ENCODE data around the gene ARMC12. TPM values are rescaled to one million over a fixed set of nuclear protein-coding genes. Genes with fewer than 3 reads are reported as not detected.
A peak's percentile ranks its signal among the peaks of the same experiment; 100 is the strongest.

Gene ARMC12
- total and polyA plus RNA-seq, 10 of the 15 experiments (the other 5 are each of a cell fraction or from before 2014, with no cell fraction given), result 0.10 to 1.6 (median 0.62) TPM

DNA sequence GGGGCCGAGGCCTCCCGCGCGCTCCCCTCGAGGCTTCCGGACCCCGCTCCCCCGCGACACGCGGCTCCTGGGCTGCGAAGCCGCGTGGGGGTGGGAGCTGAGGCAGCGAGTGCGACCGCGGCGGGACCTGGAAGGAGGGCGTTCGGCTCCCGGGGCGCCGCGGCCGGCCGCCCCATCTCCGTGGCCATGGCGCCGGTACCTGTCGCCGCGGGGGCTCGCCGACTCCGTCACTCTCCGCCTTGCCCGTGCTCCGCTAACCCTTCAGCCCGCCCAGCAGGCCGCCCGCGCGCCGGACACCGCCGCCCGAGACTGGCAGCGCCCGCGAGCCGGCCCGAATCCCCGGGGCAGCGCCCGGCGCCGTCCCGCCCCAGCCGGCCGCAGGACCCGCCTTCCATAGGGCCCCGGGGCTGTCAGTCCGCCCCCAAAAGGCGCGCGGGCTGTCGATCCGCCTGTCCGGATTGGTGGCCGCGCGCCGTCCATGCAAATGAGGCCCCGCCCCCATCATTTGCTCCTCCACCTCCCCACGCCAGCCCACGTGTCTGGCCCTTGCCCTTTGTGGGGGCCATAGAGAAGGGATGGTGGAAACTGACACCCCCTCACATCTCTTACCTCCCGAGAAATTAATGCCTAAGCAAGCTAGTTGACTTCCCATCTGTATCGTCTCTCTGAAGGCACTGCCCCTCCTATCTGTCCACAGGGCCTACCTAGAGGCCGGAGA is 48.1 kb upstream of the ARMC12 start, which contains the start of gene FKBP5 (continued):
- TF ChIP-seq, protein P1, sequence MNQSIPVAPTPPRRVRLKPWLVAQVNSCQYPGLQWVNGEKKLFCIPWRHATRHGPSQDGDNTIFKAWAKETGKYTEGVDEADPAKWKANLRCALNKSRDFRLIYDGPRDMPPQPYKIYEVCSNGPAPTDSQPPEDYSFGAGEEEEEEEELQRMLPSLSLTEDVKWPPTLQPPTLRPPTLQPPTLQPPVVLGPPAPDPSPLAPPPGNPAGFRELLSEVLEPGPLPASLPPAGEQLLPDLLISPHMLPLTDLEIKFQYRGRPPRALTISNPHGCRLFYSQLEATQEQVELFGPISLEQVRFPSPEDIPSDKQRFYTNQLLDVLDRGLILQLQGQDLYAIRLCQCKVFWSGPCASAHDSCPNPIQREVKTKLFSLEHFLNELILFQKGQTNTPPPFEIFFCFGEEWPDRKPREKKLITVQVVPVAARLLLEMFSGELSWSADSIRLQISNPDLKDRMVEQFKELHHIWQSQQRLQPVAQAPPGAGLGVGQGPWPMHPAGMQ (IDR thresholded peaks at IDR 0.05; ENCODE audit: borderline replicate concordance), result no peak
- TF ChIP-seq CBFB (IDR thresholded peaks at IDR 0.05; ENCODE audit: low read depth) (no peak), NFYB (IDR thresholded peaks at IDR 0.05; ENCODE audit: insufficient read depth, low read depth, low read length) (peak; percentile 91), EZH2 (IDR thresholded peaks at IDR 0.05; ENCODE audit: borderline replicate concordance, control insufficient read depth, low read depth, low read length) (no peak), TCF12 (IDR thresholded peaks at IDR 0.05; ENCODE audit: low read depth, low read length) (no peak), EED (IDR thresholded peaks at IDR 0.05; ENCODE audit: low read depth) (no peak), ZZZ3 (IDR thresholded peaks at IDR 0.05; ENCODE audit: control insufficient read depth, insufficient read length, low read depth) (no peak), PAX5 (IDR thresholded peaks at IDR 0.05; ENCODE audit: borderline replicate concordance, low read depth, low read length) (no peak), ZNF622 (IDR thresholded peaks at IDR 0.05) (no peak), ETV6 (conservative IDR thresholded peaks at IDR 0.05 in 1 of 2, IDR thresholded peaks at IDR 0.05 in 1 of 2; ENCODE audit: borderline replicate concordance in 1 of 2, low read depth in 1 of 2) (no peak), ZNF384 (IDR thresholded peaks at IDR 0.05; ENCODE audit: borderline replicate concordance, low read depth, low read length) (no peak), TCF7 (IDR thresholded peaks at IDR 0.05; ENCODE audit: borderline replicate concordance) (no peak)
- TF ChIP-seq, protein P2, sequence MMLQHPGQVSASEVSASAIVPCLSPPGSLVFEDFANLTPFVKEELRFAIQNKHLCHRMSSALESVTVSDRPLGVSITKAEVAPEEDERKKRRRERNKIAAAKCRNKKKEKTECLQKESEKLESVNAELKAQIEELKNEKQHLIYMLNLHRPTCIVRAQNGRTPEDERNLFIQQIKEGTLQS (IDR thresholded peaks at IDR 0.05; ENCODE audit: borderline replicate concordance, extremely low read depth, low read depth, low read length), result no peak
- TF ChIP-seq, protein P3, sequence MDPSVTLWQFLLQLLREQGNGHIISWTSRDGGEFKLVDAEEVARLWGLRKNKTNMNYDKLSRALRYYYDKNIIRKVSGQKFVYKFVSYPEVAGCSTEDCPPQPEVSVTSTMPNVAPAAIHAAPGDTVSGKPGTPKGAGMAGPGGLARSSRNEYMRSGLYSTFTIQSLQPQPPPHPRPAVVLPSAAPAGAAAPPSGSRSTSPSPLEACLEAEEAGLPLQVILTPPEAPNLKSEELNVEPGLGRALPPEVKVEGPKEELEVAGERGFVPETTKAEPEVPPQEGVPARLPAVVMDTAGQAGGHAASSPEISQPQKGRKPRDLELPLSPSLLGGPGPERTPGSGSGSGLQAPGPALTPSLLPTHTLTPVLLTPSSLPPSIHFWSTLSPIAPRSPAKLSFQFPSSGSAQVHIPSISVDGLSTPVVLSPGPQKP (IDR thresholded peaks at IDR 0.05; ENCODE audit: low read depth, low read length), result no peak
- TF ChIP-seq, protein P4, sequence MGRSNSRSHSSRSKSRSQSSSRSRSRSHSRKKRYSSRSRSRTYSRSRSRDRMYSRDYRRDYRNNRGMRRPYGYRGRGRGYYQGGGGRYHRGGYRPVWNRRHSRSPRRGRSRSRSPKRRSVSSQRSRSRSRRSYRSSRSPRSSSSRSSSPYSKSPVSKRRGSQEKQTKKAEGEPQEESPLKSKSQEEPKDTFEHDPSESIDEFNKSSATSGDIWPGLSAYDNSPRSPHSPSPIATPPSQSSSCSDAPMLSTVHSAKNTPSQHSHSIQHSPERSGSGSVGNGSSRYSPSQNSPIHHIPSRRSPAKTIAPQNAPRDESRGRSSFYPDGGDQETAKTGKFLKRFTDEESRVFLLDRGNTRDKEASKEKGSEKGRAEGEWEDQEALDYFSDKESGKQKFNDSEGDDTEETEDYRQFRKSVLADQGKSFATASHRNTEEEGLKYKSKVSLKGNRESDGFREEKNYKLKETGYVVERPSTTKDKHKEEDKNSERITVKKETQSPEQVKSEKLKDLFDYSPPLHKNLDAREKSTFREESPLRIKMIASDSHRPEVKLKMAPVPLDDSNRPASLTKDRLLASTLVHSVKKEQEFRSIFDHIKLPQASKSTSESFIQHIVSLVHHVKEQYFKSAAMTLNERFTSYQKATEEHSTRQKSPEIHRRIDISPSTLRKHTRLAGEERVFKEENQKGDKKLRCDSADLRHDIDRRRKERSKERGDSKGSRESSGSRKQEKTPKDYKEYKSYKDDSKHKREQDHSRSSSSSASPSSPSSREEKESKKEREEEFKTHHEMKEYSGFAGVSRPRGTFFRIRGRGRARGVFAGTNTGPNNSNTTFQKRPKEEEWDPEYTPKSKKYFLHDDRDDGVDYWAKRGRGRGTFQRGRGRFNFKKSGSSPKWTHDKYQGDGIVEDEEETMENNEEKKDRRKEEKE (IDR thresholded peaks at IDR 0.05), result no peak
- TF ChIP-seq, protein P5, sequence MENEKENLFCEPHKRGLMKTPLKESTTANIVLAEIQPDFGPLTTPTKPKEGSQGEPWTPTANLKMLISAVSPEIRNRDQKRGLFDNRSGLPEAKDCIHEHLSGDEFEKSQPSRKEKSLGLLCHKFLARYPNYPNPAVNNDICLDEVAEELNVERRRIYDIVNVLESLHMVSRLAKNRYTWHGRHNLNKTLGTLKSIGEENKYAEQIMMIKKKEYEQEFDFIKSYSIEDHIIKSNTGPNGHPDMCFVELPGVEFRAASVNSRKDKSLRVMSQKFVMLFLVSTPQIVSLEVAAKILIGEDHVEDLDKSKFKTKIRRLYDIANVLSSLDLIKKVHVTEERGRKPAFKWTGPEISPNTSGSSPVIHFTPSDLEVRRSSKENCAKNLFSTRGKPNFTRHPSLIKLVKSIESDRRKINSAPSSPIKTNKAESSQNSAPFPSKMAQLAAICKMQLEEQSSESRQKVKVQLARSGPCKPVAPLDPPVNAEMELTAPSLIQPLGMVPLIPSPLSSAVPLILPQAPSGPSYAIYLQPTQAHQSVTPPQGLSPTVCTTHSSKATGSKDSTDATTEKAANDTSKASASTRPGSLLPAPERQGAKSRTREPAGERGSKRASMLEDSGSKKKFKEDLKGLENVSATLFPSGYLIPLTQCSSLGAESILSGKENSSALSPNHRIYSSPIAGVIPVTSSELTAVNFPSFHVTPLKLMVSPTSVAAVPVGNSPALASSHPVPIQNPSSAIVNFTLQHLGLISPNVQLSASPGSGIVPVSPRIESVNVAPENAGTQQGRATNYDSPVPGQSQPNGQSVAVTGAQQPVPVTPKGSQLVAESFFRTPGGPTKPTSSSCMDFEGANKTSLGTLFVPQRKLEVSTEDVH (IDR thresholded peaks at IDR 0.05; ENCODE audit: low read depth, partially characterized antibody), result no peak
- TF ChIP-seq, protein P6, sequence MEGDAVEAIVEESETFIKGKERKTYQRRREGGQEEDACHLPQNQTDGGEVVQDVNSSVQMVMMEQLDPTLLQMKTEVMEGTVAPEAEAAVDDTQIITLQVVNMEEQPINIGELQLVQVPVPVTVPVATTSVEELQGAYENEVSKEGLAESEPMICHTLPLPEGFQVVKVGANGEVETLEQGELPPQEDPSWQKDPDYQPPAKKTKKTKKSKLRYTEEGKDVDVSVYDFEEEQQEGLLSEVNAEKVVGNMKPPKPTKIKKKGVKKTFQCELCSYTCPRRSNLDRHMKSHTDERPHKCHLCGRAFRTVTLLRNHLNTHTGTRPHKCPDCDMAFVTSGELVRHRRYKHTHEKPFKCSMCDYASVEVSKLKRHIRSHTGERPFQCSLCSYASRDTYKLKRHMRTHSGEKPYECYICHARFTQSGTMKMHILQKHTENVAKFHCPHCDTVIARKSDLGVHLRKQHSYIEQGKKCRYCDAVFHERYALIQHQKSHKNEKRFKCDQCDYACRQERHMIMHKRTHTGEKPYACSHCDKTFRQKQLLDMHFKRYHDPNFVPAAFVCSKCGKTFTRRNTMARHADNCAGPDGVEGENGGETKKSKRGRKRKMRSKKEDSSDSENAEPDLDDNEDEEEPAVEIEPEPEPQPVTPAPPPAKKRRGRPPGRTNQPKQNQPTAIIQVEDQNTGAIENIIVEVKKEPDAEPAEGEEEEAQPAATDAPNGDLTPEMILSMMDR (IDR thresholded peaks at IDR 0.05 in 2 of 3, conservative IDR thresholded peaks at IDR 0.05 in 1 of 3; ENCODE audit: control insufficient read depth in 2 of 3, extremely low read depth in 1 of 3, insufficient read depth in 1 of 3, low read depth in 3 of 3, low read length in 3 of 3), result no peak

Data from GM12878 (cell line).